Anterior cingulate cortex (tissue), 58 donors: ENCODE results near the gene SYT6.

Experiments
- DNase-seq, 58 donors: peaks; one replicate each; lab custom pipeline; 2025; lab: John Stamatoyannopoulos, UW

SYT6 gene

DNA sequence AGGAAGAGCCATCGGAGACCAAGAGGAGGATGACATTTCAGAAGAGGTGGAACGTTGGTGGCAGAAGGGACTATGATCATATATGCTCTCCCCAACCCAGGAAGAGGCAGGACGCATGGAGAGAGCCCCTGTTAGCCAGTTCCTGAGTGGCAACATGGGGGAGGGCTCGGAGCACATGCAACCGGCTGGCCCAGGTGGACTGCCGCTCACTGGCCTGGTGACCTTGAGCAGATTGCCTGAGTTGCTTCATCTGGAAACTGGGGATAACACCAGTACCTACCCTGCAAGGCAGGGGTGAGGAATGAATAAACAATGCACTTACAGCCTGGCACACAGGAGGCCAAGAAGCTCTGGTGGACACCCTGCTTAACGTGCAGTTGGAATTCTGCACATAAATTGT, 29.0 kb downstream of the SYT6 start:
- no peak for DNase-seq

DNA sequence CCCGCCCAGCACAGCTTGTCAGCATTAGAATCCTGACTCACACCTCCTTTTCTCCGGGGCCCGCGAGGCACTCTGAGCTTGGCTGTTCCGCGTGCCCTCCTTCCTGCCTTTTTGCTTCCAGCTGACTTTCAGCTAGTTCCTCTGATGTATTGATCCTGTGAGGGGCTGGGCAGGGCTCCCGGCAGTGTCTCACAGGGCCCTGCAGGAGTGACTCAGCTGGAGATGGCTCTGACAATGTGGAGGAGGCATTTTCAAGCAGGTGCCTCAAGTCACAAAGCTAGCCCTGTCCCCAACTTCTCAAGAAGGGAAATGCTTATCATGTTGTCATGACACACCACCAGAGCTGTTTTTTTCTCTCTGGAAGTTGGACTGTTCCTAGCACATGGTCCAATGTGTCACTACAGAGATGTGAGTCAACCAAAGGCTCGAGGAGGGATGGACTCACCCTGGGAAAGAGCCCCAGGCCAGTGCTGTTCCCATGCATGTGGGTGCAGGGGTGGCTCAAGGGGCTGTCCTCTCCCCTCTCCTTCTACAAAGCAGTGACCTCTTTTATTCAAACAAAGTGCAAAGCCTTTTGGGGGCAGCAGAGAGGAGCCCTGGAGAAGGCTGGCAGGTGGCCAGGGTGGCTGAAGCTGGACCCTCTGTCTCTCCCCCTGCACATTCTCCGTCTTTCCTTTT, 30.6 kb downstream of the SYT6 start:
- DNase-seq, result peak in 6 of 58 donors; percentile 4 to 42 (median 8)

DNA sequence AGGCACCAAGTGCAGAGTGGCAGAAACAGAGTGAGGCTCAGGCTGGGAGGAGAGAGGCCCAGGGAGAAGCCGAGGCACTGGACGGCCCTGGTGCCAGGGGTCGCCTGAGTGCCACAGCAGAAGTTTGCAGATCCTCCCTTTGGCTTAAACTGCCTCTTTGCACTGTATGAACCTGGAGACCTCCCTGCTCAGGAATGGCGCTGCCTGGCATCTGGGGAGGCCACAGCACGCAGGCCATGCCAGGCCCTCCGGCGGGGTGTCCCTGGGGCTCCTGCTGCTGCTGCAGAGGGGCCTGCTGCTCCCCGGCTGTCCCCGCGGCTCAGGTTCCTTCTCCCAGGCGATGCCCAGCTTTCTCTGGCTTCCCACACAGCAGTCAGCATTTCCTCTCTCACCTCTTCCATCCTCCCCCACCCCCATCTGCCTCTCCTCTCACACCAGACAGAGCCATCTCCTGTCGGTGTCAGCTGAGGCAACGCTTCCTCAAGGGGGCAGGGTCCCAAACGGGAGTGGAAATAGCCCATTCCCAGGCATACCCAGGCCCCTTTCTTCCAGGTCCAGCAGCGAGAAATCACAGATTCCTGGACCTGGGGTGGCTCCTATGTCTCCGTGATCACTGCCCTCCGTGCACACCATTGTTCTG, 35.2 kb downstream of the SYT6 start:
- peak in 1 of 58 donors; percentile 11 for DNase-seq

DNA sequence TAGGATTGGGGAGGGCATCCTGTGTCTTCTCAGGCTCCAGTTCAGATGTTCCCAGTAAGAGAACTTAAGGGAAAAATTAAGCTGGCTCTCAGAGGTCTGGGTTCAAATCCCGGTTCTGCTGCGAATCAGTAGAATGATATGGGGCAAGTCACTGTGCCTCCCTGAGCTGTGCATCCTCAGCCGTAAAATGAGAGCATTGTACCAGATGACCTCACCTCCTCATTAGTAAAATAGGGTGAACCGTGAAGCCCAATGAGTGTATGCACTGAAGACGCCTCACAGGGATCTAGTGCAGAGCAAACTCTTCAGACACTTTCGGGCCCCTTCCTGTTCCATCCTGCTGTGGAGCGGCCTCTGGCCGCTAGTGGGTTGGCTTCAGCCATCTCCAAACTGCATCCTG, 36.0 kb downstream of the SYT6 start:
- no peak for DNase-seq

DNA sequence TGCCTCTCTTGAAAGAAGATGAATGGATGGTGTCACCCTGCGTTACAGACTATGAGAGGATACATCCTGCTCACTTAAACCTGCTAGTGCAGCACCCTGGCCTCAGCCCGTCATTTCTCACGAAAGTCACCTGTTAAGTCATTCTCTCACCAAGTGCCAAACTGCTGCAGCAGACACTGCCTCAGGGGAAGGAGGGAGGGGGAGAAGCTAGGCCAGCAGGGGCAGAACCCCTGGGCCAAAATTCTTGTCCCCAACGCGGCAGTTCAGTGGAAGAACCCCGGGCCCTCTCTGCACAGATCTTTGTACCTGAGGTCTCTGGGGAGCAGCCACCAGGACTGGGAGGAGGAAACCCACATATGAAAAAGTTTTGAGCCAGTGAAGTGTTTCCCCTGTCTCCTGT, 37.6 kb downstream of the SYT6 start:
- DNase-seq, result no peak

DNA sequence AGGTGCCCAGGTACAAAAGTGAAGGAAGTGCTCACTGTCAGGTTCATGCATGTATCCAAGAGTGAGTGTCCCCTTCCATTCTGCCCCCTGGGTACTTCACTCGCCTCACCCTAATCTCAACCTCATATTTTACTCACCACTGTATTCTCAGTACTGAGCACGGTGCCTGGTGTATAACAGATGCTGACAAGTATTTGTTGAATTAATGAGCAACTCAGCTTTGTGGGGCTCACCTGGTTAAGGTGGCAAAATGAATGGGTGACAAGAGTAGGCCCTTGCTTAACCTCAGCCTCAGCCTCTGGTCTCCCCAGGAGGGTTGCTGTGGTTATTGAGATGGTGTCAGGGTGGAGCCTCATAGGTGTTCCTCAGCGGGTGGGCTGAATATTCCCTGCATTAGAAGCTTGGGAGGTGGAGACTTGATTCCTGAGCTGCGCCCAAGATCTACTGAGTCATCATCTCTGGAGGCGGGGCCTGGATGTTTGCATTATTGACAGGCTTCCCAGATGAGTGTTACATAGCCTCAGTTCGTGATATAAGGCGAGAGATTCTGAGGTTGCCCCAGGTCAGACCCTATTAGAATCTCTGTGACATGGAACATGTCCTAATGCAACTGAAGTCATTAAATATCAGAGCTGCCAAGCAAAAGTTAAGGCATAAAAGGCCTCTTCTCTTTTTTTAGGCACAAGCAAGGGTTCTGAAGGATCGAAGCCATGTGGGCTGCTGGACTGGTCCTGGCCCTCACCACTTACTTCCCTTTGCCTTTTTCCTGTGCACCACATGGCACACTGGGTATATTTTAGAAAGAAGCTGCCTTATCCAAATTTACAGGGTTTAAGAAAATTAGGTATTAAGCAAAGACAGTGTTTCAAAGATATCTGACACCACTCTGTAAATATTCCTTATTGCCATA, 39.2 kb downstream of the SYT6 start:
- DNase-seq, result peak in 1 of 58 donors; percentile 2

DNA sequence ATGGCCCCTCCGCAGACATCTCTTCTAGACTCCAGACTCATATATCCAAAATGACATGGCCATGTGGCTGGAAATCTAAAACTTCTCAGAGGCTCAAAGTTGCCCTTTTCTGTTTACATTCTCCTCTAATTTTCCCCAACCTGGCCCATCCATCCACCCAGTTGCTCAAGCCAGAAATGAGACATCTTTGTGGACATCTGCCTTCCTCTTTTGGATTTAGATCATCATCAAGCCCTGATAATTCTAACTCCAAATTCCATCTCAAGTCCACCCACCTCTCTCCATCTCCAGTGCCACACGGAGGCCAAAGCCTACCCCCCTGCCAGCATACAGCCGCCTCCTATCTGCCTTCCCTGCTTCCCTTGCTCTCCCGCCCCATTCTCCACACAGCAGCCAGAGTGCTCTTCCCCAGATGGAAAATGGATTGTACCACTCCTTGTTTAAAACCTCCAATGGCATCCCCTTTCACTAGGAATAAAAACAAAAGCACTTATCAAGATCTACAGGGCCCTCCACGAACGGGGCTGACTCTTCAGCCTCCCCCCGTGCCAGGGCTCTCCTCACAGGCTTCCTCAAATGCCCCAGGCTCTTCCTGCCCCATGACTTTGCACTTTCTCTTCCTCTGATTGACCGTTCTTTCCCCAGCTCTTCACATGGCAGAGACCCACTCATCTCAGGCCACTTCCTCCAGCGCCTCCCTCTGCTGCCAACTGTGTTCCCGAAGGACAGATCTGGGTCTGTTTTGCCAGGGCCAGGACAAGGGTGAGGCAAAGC, 40.1 kb downstream of the SYT6 start:
- peak in 21 of 58 donors; percentile 4 to 54 (median 21) for DNase-seq

DNA sequence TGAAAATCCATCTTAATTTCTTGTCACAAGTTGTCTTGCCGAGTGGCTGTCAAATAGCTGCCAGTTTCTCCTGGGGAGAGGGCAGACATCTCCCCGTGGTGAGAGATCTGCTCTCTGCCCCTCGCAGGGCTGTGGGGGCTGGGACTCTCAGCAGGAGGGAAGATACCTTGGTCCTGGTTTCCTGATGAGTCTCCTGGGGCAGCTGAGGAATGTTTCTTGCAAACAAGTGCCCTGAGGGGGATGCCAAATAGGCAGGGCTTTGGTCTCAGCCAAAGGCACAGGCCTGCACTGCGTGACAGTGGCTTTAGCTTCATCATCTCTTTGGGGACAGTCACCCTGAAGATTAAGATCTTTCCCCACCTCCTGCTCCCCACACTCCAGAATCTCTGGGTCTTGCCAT, 40.9 kb downstream of the SYT6 start:
- DNase-seq, result no peak

DNA sequence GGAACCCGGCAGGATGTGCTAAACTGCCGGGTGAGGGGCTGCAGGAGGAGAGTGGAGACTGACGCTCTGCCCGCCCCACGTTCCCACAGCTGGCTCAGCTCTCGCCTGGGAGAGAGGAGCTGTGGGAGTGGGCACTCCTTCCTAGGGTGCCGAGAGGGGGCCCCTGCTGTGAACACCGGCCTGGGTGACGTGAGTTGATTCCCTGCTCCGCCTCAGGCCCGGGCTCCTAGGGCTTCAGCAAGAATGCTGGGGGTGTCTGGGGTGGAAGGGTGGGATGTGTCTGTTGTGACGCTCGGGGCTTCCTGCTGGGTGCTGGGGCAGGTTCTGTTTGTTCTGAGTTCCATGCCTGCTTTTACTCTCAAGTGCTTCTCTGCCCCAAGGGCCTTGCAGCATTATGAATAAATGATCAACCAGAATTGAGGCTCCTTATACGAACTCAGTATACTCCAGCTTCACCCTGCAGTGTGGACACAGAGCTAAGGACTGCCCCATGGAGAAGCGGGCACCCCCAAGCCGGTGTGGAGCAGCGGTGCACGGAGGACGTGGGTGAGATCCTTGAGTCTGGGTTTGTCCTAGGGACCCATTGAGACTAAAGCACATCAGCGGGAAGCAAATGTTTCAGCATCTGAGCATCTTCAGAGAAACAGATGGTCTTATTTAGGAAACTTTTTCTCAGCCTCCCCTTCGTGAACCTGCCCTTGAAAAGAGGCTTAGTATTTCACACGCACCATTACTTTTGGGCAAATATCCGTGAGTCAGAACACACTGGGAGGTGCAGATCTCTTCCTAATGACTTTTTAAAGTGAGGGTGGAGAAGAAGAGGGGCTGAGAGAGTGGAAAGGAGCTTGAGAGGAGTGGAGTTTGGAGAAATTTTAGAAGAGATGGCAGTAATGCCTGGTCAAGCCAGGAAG, 41.7 kb downstream of the SYT6 start:
- no peak for DNase-seq

DNA sequence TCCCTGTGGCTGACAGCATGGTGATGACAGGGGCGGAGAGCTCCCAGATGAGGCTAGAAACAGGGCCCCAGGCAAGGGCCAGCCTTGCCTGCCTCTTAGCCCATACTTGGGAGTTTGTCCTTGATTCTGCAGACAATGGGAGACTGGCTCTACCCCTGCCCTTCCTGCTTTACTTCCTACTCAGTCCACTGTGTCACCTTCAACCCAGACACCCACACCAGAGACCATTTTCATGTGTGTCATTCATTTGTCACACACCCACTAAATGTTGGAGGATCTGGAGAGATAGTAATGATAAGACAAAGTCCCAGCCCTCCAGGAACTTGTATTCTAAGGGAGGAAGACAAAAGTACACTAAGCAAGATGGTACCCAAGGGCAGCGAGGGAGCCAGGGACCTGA, 43.7 kb downstream of the SYT6 start:
- no peak for DNase-seq

DNA sequence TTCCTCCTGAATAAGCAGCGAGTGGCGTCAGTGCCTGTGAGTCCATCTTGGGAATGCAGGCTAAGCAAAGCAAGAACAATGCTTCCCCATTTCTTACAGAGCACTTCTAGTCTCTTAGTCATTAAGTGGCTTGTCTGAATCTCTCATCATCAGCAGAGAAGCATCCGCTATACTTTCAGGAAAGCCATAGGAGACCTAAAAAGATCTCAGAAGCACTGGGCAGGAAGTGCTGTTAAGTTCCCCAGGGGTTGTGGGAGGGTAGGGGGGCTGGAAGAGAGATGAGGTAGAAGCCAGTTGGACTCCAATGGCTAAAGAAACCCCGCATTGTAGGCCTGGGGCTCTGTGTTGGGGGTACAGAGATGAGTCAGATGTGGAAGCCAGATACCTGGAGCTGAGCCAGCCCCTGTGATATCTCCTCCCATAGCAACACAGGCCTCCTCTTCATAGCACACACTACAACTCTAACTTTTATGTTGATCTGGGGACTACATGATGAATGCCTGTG, 44.9 kb downstream of the SYT6 start:
- DNase-seq, result peak in 1 of 58 donors; percentile 2

DNA sequence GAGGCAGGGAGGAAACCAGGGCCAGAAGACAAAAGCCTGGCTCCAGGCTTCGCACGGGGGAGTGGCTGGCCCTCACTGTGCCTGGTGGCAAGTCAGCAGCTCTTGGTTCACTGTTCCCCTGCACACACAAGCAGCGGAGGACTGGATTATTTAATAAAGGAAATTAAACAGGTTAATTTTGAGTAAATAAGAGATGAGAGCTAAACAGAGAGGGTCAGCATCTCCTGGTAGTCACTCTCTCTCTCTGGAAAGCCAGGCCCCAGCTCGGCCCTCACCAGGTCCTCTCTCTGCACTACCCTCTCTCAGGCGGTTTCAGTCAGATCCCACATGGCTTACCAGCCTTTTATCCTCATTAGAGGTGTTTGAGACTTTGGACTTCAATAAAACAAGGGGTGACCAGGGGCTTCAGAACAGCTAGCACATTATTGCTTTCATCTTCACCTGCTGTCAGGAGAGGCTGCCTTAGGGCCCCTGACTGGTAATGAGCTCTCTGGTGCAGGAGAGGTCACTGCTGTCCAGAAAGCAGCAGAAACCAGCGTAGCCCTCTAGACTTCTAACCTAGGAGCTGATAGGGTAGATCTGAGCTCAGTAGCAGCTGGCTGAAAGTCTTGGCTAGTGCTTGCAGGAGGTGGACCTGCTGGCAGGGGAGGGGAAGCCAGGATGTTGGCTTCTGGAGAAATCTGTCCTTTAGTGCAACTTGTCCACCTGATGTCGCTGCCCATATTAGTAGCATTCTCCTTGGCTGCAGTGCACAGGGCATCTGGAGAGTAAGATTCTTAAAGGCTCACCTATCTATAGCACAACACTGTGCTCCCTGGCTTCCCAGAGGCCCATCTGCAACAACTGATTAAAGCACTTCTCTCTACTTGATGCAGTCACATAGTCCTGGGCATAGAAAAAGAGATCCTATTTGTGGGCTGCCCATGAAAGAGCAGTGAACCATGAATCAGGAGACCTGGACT, 45.9 kb downstream of the SYT6 start:
- DNase-seq, result no peak

DNA sequence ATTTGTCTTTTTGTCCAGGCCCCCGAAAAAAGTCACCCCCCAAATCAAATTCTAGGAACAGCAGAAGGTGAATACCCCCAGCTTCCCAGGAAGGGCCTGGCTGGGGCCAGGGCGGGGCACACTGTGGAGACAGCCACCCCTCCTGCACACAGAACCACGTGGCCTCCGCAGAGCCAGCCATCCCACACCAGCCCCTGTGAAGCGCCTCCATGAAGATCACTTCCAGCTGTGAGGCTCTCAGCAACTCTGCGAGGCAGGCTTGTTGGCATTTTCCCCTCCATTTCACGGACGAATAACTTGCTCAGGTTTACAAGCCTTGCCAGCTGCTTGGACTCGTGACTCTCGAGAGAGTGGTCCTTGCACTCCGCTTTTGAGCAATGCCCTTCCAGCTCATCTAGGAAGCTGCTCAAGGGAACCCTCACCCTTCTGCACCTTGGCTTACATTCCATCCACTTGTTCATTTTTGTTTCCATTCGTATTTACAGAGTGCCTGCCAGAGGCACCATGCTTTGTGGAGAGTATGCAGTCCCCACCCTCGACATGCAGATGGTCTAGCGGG, 48.2 kb downstream of the SYT6 start:
- no peak for DNase-seq

DNA sequence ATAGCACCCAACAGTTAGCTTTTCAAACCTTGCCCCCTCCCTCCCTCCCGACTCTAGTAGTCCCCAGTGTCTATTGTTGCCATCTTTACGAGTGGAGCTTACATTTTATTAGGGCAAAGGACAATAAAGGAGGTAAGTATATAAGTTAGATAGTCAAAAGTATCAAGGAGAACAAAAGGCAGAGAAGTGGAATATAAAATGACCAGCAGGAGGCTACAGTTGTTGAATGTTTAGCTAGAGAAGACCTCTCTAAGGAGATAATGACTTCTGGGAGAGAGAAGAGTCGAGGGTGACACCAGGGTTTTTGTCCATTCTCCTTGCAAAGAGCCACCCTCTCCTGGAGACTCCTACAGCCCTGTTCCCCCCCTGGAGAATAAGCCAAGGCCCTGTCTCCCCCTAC, 48.7 kb downstream of the SYT6 start:
- no peak for DNase-seq

DNA sequence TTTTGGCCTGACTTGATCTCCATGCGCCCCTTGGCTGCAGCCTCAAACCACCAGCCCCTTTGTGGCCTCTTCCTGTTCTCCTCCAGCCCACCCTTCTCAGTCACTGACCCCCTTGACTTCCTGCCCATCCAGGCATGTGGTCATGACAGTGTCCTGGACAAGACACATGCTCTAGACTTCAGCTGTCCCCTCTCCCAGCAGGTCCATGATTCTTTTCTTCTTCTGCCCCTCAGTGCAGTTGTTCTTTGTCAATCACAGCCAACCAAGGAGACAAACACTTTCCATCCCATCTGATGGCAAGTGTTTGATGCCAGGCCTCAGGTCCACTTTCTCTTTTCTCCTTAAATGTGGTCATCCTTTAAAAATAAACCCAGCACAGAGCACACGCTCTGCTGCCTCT, 49.7 kb downstream of the SYT6 start:
- no peak for DNase-seq

DNA sequence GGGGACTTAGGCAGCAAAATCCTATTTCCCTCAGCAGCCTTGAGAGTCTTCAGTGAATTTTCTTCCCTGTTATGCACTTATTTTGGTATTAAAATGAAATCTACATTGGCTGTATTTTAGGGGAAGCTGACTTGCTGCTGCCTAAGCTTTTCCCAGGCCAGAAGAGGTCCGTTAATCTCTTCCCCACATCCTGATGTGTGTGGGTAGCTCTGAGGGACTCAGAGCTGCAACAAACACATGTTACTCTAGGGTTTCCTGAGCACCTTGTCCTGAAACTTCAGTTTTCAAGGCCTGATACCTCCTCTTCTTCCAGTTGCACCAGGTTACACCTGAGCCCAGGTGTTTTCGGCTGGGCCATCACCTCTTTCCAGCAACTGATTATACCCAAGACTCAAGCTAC, 51.5 kb downstream of the SYT6 start:
- DNase-seq, result no peak

DNA sequence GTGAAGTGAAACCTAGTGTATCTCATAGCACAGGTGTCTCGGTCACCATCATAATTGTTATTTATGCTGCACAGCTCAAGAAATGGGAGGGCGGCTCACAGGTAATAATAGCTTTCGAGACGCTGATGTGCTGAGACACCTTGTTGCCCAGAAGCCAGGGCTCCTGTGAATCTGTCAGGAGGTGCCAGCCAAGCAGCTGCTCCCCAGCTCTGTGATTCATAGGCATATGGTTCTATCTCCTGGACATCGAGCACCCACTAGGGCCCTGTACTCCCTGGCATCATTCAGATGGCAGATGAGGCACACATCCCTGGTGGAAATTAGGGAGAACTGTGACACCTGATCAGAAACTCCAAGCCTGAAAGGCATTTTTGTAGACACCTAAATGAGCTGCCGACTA, 53.5 kb downstream of the SYT6 start:
- DNase-seq, result no peak

DNA sequence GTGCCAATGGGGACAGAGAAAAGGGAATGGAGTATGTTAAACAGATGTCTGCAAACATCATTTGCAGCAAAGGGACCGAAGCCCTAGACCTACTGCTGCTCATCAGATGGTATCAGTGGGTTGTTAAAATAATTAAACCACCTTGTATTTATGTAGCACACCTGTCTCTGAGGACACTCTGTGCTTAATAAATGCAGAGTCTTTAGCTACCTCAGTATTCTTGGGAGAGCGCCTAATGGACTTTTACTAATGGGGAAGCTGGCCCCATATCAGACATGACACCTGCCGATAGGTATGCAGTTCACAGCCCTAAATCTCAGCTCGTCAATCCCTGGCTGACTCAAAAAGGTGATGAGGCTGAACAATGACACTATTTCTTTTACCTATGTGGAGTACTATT, 54.4 kb downstream of the SYT6 start:
- DNase-seq, result no peak
